ENCODE measurements around the gene ZNF358. TPM values are rescaled to one million over a fixed set of nuclear protein-coding genes. Genes with fewer than 3 reads are reported as not detected.
A peak's percentile ranks its signal among the peaks of the same experiment; 100 is the strongest.

ZNF358 gene
- total and polyA plus RNA-seq, 10 donors, result 22.8 to 50.5 (median 43.1) TPM

- 15 to 41% (median 22%) methylated on average over 4 of the region's 4 CpGs for WGBS, 5 donors
- Histone ChIP-seq H3K27ac (peak overlapping the region in 7 of 8 donors; percentile 79 to 92 (median 87)), H3K36me3 (no peaks in the 10 kb centered on the region), H3K4me1 (peaks cover 10 to 76% (median 32%) of the 10 kb centered on the region in 6 donors), H3K9me3 (no peaks in the 10 kb centered on the region), H3K27me3 (replicated peaks in 1 of 7) (no peaks in the 10 kb centered on the region), H3K4me3 (peak overlapping the region in 1 of 8 donors; percentile 50)
- intact Hi-C loops (cut with DNase I; ENCODE audit: low total_unique reads), result no loop called here
- TF ChIP-seq POLR2AphosphoS5 (IDR thresholded peaks at IDR 0.05) (peak in 1 of 3 donors; percentile 83), POLR2A (IDR thresholded peaks at IDR 0.05) (no peak)
- TF ChIP-seq, protein P1, sequence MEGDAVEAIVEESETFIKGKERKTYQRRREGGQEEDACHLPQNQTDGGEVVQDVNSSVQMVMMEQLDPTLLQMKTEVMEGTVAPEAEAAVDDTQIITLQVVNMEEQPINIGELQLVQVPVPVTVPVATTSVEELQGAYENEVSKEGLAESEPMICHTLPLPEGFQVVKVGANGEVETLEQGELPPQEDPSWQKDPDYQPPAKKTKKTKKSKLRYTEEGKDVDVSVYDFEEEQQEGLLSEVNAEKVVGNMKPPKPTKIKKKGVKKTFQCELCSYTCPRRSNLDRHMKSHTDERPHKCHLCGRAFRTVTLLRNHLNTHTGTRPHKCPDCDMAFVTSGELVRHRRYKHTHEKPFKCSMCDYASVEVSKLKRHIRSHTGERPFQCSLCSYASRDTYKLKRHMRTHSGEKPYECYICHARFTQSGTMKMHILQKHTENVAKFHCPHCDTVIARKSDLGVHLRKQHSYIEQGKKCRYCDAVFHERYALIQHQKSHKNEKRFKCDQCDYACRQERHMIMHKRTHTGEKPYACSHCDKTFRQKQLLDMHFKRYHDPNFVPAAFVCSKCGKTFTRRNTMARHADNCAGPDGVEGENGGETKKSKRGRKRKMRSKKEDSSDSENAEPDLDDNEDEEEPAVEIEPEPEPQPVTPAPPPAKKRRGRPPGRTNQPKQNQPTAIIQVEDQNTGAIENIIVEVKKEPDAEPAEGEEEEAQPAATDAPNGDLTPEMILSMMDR (IDR thresholded peaks at IDR 0.05 in 8 of 11, conservative IDR thresholded peaks at IDR 0.05 in 3 of 11), result no peak
- no peak for DNase-seq
These were observed 23.8 kb upstream of the ZNF358 start for GRCh38 chr19:7492142-7492541.

DNA sequence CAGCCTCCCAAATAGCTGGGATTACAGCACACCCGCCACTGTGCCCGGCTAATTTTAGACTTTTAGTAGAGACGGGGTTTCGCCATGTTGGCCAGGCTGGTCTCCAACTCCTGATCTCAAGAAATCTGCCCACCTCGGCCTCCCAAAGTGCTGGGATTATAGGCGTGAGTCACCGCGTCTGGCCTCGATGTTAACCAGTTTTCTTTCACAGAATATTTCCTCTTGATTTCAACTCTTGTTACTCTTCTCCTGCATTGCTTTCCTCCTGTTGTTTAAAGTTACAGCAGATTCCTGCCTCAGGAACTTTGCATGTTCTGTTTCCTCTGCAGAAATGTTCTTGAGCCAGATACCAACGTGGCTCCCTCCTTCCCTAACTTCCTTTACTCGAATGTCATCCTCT, 23.3 kb upstream of the ZNF358 start:
- peak overlapping the region in 7 of 8 donors; percentile 79 to 92 (median 87) for H3K27ac ChIP-seq
- intact Hi-C loops (cut with DNase I; ENCODE audit: low total_unique reads), result no loop called here

DNA sequence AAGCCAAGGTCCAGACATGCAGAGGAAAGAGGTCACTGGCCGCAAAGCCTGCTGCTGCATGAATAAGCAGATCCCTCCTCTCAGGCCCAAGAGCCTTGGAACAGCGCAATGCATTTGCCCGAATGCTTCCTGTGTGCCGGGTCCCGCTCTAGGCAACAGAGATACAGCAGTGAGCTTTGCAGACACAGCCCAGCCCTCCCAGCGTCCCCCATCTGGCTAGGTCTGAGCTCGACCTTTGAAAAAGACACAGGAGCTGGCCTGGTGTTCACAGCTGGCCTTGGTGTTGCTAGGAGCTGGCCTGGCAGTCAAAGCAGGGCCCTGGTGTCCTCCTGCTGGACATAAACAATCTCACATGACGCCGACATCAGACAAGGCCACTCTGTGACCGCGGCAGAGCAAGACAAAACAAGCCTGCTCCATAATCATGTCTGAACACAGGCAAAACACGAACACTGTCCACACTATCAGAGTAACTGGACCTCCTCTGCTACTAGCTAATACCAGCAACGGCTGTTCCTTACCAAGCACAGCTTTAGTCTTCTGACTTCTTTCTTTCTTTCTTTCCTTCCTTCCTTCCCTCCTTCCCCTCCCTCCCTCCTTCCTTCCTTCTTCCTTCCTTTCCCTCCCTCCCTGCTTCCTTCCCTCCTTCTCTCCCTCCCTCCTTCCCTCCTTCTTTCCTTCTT, 21.3 kb upstream of the ZNF358 start:
- WGBS, 5 donors, result 43 to 64% (median 56%) methylated on average over 10 to 13 of the region's 13 CpGs
- no peaks in the 10 kb centered on the region for H3K36me3 ChIP-seq
- intact Hi-C loops (cut with DNase I; ENCODE audit: low total_unique reads), result no loop called here
- H3K4me1 ChIP-seq, result peaks cover 2 to 58% (median 19%) of the 10 kb centered on the region in 6 donors
- H3K27ac ChIP-seq, result peak overlapping the region in 7 of 8 donors; percentile 55 to 92 (median 84)
- no peaks in the 10 kb centered on the region for H3K9me3 ChIP-seq
- H3K4me3 ChIP-seq, result no peak overlapping the region
- peak; percentile 85 for DNase-seq
- H3K27me3 ChIP-seq (replicated peaks in 1 of 7), result peaks cover 0 to 10% (median 0%) of the 10 kb centered on the region in 7 donors
- TF ChIP-seq POLR2A (IDR thresholded peaks at IDR 0.05), result peak in 1 of 3 donors; percentile 17
- TF ChIP-seq, protein P1 (IDR thresholded peaks at IDR 0.05 in 8 of 11, conservative IDR thresholded peaks at IDR 0.05 in 3 of 11), result peak in 5 of 11 experiments; percentile 4 to 46 (median 30)
- peak in 2 of 3 donors; percentile 56 to 73 for TF ChIP-seq POLR2AphosphoS5 (IDR thresholded peaks at IDR 0.05)

More for the DNA sequence above, 23.3 kb upstream of the ZNF358 start:
- peak overlapping the region in 1 of 8 donors; percentile 50 for H3K4me3 ChIP-seq
- no peak for DNase-seq
- H3K36me3 ChIP-seq, result no peaks in the 10 kb centered on the region
- TF ChIP-seq, protein P1 (IDR thresholded peaks at IDR 0.05 in 8 of 11, conservative IDR thresholded peaks at IDR 0.05 in 3 of 11), result no peak
- TF ChIP-seq POLR2A (IDR thresholded peaks at IDR 0.05) (no peak), POLR2AphosphoS5 (IDR thresholded peaks at IDR 0.05) (no peak)
- no peaks in the 10 kb centered on the region for H3K27me3 ChIP-seq (replicated peaks in 1 of 7)
- H3K4me1 ChIP-seq, result peaks cover 10 to 76% (median 32%) of the 10 kb centered on the region in 6 donors
- 43 to 76% (median 51%) methylated on average over 11 of the region's 11 CpGs for WGBS, 5 donors
- no peaks in the 10 kb centered on the region for H3K9me3 ChIP-seq

GRCh38 chr19:7497292-7497691, 18.6 kb upstream of the ZNF358 start:
- Histone ChIP-seq H3K27me3 (replicated peaks in 1 of 7) (peaks cover 0 to 37% (median 11%) of the 10 kb centered on the region in 7 donors), H3K4me1 (peaks cover 8 to 47% (median 26%) of the 10 kb centered on the region in 6 donors), H3K4me3 (no peak overlapping the region), H3K9me3 (no peaks in the 10 kb centered on the region), H3K27ac (no peak overlapping the region), H3K36me3 (no peaks in the 10 kb centered on the region)
- DNase-seq, result no peak
- TF ChIP-seq POLR2AphosphoS5 (IDR thresholded peaks at IDR 0.05), result no peak
- TF ChIP-seq, protein P1 (IDR thresholded peaks at IDR 0.05 in 8 of 11, conservative IDR thresholded peaks at IDR 0.05 in 3 of 11), result peak in 1 of 11 experiments; percentile 12
- TF ChIP-seq POLR2A (IDR thresholded peaks at IDR 0.05), result no peak
- 53 to 67% (median 57%) methylated on average over 7 of the region's 7 CpGs for WGBS, 5 donors
- intact Hi-C loops (cut with DNase I; ENCODE audit: low total_unique reads), result no loop called here

Data from spleen (tissue), 11 donors.